Right ventricle myocardium inferior (tissue), 1 donor: ENCODE results near the gene STOML1. TPM values are rescaled to one million over a fixed set of nuclear protein-coding genes. Genes with fewer than 3 reads are reported as not detected.

Source experiments
- ATAC-seq: fragments of 200-7000 bp; cut with Tn5 transposase; one replicate; pipeline ENCODE4 v1.9.1; 2020; ENCODE audit warnings: mild to moderate bottlenecking, moderate library complexity
- DNase-seq: peaks from one replicate; pipeline ENCODE4 v3.0.0; 2021; ENCODE audit errors: missing footprints
- intact Hi-C: fragments of 100-400 bp; cut with DNase I; formaldehyde crosslinking; loops from one replicate; pipeline ENCODE4 v1.11.0; 2022
- total RNA-seq: library from RNA; stranded (reverse); fragmentation: NEBNext Ultra II Directional; extraction: Animal tissue kit (Norgen Biotek cat#: 25700); gene quantifications from one replicate; pipeline ENCODE4 v1.2.1, GENCODE V29; 2021
- donor health status: DM: no; HTN: yes; CAD: no; lungs with severe emphysema.

STOML1 gene
- total RNA-seq, 1 donor from 2014 or later = 31.2 TPM

DNA sequence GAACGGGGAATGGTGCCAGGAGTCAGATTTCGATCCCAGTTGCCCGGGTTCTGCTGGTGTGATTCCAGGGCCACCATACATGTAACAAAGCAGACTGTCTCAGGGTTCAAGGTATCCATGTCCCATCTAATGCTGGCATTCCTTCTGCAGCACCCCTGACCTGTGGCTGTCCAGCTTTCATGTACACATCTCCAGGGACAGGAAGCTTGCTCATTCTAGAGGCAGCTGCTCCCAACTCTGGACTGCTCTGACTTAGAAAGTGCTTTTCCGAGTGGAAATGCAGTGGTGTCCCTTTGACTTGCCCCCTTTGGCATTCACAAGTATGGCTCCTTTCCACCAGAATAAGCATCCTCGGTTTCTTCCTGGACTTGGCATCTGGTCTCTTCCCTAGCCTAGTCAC, 33.3 kb upstream of the STOML1 start:
- ATAC-seq (no peak), DNase-seq (no peak)
- intact Hi-C loops = no loop called here

DNA sequence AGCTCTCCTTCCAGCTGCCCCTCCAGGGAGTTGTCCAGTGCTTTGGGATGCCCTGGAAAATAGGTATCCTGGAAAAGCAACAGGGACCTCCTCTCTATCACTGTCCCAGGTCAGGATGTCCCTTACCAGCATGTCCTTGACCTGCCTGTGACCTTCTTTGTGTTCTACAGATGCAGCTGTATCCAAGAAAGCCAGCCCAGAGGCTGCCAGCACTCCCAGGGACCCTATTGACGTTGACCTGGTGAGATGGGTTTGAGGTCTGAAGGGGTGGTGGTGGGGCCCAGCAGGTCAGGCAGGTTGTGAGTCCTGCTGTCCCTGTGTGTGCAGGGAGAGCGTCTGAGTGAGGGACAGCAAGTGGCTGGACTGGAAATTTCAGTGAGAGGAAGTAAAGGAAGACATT, 32.6 kb upstream of the STOML1 start:
- ATAC-seq = no peak
- intact Hi-C loops = no loop called here
- DNase-seq = no peak

DNA sequence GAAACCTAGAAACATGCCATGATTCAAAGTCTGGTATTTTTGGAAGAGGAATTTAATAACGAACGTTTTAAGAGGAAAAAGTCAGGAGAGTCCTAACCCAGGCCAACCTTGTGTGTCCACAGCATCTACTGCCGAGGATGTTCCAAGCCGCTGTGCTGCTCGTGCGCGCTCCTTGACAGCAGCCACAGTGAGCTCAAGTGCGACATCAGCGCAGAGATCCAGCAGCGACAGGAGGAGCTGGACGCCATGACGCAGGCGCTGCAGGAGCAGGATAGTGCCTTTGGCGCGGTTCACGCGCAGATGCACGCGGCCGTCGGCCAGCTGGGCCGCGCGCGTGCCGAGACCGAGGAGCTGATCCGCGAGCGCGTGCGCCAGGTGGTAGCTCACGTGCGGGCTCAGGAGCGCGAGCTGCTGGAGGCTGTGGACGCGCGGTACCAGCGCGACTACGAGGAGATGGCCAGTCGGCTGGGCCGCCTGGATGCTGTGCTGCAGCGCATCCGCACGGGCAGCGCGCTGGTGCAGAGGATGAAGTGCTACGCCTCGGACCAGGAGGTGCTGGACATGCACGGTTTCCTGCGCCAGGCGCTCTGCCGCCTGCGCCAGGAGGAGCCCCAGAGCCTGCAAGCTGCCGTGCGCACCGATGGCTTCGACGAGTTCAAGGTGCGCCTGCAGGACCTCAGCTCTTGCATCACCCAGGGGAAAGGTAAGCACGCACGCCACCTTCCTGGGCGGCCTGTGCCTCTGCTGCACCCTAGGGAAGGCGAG, 30.8 kb upstream of the STOML1 start:
- DNase-seq = no peak
- intact Hi-C loops = no loop called here
- no peak for ATAC-seq

DNA sequence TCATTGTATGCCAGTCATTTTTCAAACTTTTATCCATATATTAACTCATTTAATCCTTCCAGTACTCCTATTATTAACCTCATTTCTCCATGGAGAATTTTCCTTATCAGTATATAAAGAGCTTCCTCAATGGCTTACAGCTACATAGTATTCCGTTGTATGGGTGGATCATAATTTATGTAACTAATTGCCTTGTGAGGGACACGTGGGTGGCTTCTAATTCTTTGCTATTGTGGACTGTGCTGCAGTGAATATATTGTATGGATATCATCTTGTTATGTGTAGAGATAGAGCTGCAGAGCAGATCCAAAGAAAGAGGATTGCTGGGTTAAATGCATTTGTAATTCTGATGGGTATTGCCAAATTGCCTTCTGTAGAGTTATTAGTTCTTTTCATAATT, 27.6 kb upstream of the STOML1 start:
- no peak for DNase-seq
- intact Hi-C loops = no loop called here
- no peak for ATAC-seq

DNA sequence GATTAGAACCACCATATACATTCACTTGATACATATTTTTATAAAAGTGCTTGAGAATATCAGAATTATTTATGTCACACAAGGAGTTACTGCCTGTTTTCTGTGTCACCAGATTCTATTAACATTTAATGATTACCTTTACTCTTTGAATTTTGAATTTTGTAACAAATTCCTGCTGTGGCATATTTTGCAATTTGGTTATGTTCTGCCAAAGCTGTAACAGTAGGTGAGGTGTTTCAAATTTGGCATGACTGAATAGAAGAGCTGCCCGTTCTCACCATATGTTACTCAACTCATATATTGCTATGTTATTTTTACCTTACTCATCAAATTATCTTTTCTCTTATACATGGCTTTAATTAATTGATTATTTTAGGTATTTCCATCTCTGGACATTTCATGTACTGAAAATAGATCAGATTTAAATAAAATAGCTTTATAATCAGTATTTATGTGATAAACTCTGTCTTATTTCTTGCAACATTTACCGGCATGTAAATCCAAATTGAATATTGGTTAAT, 21.3 kb upstream of the STOML1 start:
- intact Hi-C loops = no loop called here

DNA sequence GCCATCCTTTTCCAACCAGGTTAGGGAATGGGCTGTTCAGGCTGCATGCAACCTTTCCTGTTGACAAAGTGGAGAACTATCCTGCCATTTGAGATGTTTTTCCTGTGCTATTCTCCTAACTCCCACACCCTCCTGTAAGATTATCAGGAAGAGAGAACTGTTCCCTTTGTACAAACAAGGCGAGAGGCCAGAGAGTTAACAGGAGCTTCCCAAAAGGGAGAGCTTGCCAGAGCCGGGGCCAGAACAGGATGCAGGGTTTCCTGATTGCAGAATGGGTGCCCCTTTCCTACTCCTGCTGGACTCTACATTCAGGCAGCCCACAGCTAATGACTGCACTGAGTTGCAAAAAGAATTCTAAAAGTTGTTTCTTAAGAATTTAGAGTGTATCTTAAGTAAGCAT, 19.5 kb upstream of the STOML1 start:
- DNase-seq (no peak), ATAC-seq (peak; percentile 81)
- intact Hi-C loops = loop anchor here (1.0 kb wide), 1 partner anchor 17 kb away; the partner anchor contains the start of gene PML

More for the DNA sequence above, 21.3 kb upstream of the STOML1 start:
- DNase-seq (no peak), ATAC-seq (no peak)

DNA sequence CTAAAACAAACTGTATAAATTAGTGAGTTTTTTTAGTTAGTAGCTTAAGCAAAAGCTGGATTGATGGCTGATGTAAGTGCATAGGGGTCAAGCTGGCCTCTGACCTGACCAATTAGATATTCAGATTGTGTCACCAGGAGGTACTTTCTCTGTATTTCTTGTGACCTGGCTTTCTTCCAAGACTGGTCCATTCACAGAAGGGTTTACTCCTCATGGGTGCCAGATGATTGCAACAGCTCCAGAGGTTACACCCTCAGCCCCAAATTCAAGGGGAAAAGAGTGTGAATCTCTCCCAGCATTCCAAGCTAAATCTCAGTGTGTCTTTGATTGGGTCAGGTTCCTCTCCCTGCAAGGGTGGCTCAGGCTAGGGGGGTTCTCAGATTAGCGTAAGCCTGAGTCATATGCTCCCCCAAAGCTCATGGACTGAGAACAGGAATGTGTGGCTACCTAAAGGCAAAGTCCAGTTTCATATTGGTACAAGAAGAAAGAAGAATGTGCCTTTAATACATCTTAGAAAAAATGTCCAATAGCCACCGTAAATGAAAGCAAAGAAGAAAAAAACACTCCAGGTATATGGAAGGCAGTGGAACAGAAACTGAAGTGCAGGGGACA, 18.9 kb upstream of the STOML1 start:
- intact Hi-C loops = loop anchor here (1.0 kb wide), 1 partner anchor 17 kb away; the partner anchor contains the start of gene PML
- peak; percentile 59 for ATAC-seq
- no peak for DNase-seq

DNA sequence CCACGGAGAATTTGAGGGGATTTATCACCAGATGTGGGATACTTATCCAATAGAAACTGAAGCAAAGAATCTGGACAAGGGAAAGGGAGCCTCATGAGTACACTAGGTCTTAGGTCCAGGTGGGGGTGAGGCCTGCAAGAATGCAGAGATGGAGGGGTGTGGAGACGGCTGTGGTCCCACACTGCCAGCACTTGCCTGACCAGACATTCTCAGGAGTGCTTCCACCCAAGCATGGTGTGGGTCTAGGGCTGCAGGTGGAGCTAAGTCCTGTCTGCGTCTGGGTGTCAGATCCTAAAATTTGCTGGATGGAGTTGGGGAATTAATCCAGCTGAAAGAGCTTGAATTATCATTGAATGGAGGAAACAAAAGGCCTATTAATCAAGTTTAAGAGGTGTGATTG, 16.8 kb upstream of the STOML1 start:
- intact Hi-C loops = no loop called here
- ATAC-seq (no peak), DNase-seq (no peak)

DNA sequence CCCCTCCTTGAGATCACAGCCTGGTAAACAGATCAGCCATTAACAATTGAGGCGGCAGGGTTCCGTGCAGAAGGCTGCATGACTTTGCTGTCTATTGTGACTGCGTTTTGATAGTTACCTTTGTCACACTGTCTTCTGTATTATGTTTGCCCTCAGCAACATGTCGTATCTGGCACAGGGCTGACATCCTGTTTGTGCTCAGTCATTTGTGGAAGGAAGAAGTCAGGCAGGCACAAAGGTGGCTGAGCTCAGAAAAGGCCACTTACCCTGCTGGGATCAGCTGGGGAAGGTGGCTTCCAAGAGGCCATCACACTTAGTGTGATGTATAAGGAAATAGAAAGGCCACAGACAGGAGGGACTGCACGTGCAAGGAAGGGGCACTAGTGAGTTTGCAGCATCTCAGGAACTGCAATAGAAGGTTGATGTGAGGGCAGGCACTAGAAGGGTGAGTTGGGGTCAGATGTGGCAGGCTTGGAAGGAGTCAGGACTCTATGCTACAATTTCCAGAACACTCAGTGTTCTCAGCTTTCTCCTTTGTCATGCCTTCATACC, 15.8 kb upstream of the STOML1 start:
- intact Hi-C loops = no loop called here
- no peak for ATAC-seq
- DNase-seq = no peak

DNA sequence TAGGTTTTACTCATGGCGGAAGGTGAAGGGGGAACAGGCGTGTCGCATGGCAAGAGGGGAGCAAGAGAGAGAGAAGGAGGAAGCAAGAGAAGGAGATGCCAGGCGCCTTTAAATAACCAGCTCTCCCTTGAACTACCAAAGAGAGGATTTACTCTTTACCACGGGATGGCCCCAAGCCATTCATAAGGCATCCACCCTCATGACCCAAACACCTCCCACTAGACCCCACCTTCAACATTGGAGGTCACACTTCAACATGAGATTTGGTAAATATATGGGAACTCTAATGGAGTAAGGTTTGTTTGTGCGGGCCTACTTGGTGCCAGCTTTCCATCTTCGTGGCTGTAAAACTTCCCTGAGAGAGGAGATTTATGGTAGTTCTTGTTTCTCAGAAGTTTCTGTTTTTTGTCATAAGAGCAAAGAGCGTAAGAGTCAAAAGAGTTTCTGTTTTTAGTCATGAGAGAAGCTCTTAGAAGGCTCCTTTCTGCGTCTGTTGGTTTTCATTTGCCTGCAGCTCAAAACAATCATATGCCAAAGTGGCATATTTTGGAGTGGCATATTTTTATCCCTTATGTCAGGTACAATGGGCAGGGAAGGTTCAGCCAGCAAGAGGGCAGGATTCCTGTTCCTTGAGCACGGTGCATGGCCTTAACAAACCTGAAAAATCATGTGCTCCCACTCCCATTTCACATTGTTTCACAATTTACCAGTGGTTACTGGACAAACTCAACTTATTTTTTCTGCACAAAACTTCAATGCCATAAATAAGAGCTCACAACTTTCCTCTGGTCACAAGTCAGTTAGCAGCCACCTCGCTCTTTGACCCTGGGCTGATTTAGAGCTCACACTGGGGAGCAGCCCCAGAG, 14.9 kb upstream of the STOML1 start:
- intact Hi-C loops = no loop called here
- no peak for ATAC-seq

DNA sequence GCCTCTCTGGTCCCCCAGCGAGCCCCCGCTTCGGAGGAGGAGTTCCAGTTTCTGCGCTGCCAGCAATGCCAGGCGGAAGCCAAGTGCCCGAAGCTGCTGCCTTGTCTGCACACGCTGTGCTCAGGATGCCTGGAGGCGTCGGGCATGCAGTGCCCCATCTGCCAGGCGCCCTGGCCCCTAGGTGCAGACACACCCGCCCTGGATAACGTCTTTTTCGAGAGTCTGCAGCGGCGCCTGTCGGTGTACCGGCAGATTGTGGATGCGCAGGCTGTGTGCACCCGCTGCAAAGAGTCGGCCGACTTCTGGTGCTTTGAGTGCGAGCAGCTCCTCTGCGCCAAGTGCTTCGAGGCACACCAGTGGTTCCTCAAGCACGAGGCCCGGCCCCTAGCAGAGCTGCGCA, 5.9 kb upstream of the STOML1 start:
- intact Hi-C loops = no loop called here
- ATAC-seq (no peak), DNase-seq (no peak)

More for the DNA sequence above, 14.9 kb upstream of the STOML1 start:
- DNase-seq = no peak

DNA sequence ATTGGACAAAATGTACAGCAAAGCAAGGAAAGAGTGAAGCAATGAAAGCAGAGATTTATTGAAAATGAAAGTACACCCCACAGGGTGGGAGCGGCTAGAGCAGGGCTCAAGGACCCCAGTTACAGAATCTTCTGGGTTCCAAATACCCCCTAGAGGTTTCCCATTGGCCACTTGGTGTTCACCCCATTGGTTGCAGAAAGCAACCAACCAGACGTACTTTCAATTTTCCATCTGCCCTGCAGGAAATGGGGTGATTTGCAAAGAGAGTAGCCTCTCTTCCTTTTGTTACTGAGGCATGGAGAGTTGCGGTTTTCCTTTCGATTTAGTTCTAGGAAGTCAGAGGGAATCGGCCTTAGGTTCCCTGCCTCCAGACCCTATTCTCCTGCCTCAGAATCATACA, 4.8 kb upstream of the STOML1 start:
- DNase-seq (no peak), ATAC-seq (no peak)
- intact Hi-C loops = no loop called here

DNA sequence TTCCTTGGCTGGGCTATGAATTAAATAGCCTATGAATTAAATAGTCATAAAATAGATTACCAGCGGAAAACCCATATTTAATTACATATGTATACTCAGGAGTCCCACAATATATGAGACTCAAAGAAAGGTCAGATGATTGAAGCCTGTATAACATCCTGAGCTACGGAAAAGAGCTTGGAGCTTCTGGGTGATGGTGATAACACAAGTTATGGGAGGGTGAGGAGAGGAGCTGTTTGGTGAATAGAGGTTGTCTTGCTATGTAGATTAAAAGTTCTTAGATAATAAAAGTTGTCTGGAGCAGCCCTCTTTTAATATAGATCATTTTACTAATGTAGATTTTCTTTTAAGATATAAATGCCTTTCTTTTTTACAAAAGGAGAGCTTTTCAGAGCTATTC, 4.2 kb upstream of the STOML1 start:
- intact Hi-C loops = no loop called here
- ATAC-seq = no peak
- DNase-seq = no peak

DNA sequence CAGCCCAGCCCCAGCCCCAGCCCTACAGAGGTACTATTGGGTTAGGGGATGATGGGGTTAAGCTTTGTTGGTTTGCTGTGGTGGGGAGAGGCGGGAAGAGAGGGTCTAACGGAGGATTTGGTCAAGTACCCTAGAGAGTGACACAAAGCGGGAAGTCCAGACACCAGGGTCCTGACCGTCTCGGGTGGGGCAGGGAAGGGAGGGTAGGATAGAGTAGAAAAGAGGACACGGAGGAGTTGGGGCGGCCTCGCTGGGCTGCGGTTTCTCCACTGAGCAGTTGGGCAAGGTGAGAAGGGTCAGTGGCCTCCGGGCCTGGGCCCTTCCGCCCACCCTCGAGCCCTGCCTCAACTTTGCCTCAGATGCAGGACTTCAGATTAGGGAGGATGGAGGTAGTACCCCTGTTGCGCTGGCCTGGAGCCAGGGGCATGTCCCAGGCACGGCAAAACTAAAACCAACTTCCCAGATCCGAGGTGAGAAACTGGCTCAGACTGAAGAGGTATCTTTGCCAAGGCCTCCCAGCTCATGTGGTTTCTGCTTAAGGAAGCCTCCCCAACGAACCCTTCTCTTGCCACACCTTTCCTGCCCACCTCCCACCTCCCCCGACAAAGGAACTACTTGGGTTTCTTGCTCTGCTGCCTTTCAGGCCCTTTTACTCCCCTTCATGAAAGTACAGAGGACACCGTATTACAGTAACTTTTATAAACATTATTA, 3.0 kb upstream of the STOML1 start:
- DNase-seq = peak; percentile 71
- intact Hi-C loops = loop anchor here (1.0 to 5.0 kb wide), 2 partner anchors 16 to 52 kb away; no protein-coding TSS in a partner anchor
- ATAC-seq = no peak

DNA sequence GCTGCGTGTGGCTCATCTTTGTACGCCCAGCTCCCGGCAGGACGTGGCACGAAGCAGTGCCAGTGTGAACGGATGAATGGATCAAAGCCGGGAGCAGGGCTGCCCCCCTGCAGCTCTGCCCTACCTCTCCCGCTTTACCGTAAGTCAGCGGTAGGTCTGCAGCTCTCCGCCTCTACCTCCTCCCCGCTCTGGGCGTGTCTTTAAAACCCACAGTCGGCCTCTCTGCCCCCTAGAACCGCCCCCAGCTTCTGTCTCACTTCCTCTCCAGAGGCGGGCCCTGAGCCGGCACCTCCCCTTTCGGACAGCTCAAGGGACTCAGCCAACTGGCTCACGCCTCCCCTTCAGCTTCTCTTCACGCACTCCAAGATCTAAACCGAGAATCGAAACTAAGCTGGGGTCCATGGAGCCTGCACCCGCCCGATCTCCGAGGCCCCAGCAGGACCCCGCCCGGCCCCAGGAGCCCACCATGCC, 2.4 kb upstream of the STOML1 start, which contains the start of gene PML:
Gene PML, plus strand, starts transcription at position 304 of the 471 bp plus-strand sequence. Its CDS starts 97 bp downstream, at position 401.
- intact Hi-C loops = loop anchor here (1.0 to 5.0 kb wide), 2 partner anchors 17 to 53 kb away; no protein-coding TSS in a partner anchor
- peak; percentile 99 for DNase-seq
- peak; percentile 85 for ATAC-seq

DNA sequence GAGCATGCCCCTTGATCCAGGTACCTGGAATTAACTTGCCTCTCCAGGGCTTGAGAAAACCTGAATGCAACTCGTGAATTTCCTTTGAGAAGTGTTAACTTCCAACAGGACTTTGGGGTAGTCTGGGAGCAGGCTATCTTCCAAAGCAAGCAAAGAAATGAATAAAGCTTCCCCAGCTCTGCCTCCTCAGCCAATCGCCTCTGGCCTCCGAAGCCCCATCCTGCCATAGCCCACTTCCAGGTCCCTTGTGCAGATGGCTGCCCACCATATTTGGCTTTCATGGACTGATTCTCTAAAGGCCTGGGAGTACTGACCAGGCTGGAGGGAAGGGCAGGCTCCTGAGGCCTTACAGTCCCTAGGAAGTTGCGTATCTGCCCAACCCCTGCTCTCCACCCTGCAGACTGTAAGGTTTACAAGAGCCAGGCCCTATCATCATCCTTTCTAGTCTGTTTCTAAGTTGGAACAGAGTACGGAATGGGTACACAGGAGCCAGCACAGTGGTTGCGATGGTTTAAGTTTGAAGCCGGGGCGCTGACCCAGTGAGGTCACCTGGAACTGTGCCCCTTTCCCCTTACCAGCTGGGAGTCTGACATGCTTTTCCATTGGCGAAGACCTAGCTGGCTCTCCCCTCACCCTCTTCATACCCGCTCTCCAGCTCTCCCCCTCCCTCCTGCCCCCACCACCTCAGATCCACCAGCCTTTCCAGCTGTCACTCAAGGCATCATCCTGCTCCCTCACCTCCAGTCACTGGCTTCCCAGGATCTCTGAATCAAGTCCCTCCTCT, 1.3 kb upstream of the STOML1 start:
- intact Hi-C loops = loop anchor here (5.0 kb wide), 1 partner anchor 54 kb away; no protein-coding TSS in a partner anchor
- ATAC-seq (no peak), DNase-seq (no peak)

DNA sequence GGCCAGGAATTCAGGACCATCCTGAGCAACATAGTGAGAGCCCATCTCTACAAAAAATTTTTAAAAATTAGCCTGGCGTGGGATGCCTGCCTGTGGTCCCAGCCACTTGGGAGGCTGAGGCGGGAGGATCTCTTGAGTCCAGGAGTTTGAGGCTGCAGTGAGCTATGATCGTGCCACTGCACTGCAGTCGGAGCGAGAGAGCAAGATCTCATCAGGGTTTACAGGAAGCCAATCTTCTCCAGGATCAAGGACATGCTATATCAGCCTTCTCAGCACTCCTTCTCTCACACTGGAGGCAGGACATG, 451 bp upstream of the STOML1 start:
- no peak for ATAC-seq
- intact Hi-C loops = loop anchor here (5.0 kb wide), 1 partner anchor 55 kb away; no protein-coding TSS in a partner anchor
- no peak for DNase-seq
